IPS-15b (cell line): ENCODE measurements around the gene CORIN.

ENCODE experiments used
- H3K27me3 ChIP-seq: one replicate; pipeline ENCODE4 v1.6.1; 2013; ENCODE audit warnings: low read length; ENCODE audit not compliant: control insufficient read depth, insufficient read depth
- H3K36me3 ChIP-seq: one replicate; pipeline ENCODE4 v1.6.1; 2013; ENCODE audit warnings: low read length; ENCODE audit not compliant: control insufficient read depth, insufficient read depth
- H3K4me1 ChIP-seq: one replicate; pipeline ENCODE4 v1.6.1; 2013; ENCODE audit warnings: mild to moderate bottlenecking, low read length; ENCODE audit not compliant: control insufficient read depth, insufficient read depth
- H3K4me3 ChIP-seq: one replicate; pipeline ENCODE4 v1.5.1; 2013; ENCODE audit warnings: low read depth, low read length
- H3K9ac ChIP-seq: one replicate; pipeline ENCODE4 v1.6.1; 2013; ENCODE audit warnings: low read depth, mild to moderate bottlenecking, low read length
- H3K9me3 ChIP-seq: one replicate; pipeline ENCODE4 v1.6.1; 2013; ENCODE audit warnings: mild to moderate bottlenecking, low read length; ENCODE audit not compliant: control insufficient read depth, insufficient read depth

CORIN gene

GRCh38 chr4:47668810-47669408, 169.0 kb downstream of the CORIN start:
- H3K27me3 ChIP-seq, result no peaks in the 10 kb centered on the region

GRCh38 chr4:47668256-47668655, 169.6 kb downstream of the CORIN start:
- Histone ChIP-seq H3K4me1 (no peaks in the 10 kb centered on the region), H3K9me3 (no peaks in the 10 kb centered on the region), H3K4me3 (no peak overlapping the region), H3K36me3 (no peaks in the 10 kb centered on the region), H3K9ac (no peak overlapping the region), H3K27me3 (no peaks in the 10 kb centered on the region)

More at GRCh38 chr4:47668810-47669408, 169.0 kb downstream of the CORIN start:
- H3K4me1 ChIP-seq, result no peaks in the 10 kb centered on the region
- no peaks in the 10 kb centered on the region for H3K36me3 ChIP-seq
- H3K9ac ChIP-seq, result no peak overlapping the region
- H3K4me3 ChIP-seq, result no peak overlapping the region
- H3K9me3 ChIP-seq, result no peaks in the 10 kb centered on the region

- Histone ChIP-seq H3K4me3 (no peak overlapping the region), H3K9me3 (no peaks in the 10 kb centered on the region), H3K9ac (no peak overlapping the region), H3K36me3 (no peaks in the 10 kb centered on the region), H3K27me3 (no peaks in the 10 kb centered on the region), H3K4me1 (no peaks in the 10 kb centered on the region)
These were observed 170.3 kb downstream of the CORIN start for GRCh38 chr4:47667552-47667951.

GRCh38 chr4:47664051-47664826, 173.6 kb downstream of the CORIN start:
- no peaks in the 10 kb centered on the region for H3K4me1 ChIP-seq
- H3K4me3 ChIP-seq, result no peak overlapping the region
- H3K27me3 ChIP-seq, result no peaks in the 10 kb centered on the region
- no peaks in the 10 kb centered on the region for H3K36me3 ChIP-seq
- H3K9ac ChIP-seq, result no peak overlapping the region
- no peaks in the 10 kb centered on the region for H3K9me3 ChIP-seq

- Histone ChIP-seq H3K27me3 (no peaks in the 10 kb centered on the region), H3K36me3 (no peaks in the 10 kb centered on the region), H3K9ac (no peak overlapping the region), H3K4me3 (no peak overlapping the region), H3K9me3 (no peaks in the 10 kb centered on the region), H3K4me1 (no peaks in the 10 kb centered on the region)
These were observed 174.9 kb downstream of the CORIN start for GRCh38 chr4:47662975-47663374.

GRCh38 chr4:47661741-47662140, 176.1 kb downstream of the CORIN start:
- no peak overlapping the region for H3K4me3 ChIP-seq
- H3K4me1 ChIP-seq, result no peaks in the 10 kb centered on the region
- H3K9me3 ChIP-seq, result no peaks in the 10 kb centered on the region
- no peaks in the 10 kb centered on the region for H3K36me3 ChIP-seq
- no peaks in the 10 kb centered on the region for H3K27me3 ChIP-seq
- H3K9ac ChIP-seq, result no peak overlapping the region

- Histone ChIP-seq H3K27me3 (no peaks in the 10 kb centered on the region), H3K9ac (no peak overlapping the region), H3K4me3 (no peak overlapping the region), H3K4me1 (no peaks in the 10 kb centered on the region), H3K36me3 (no peaks in the 10 kb centered on the region), H3K9me3 (no peaks in the 10 kb centered on the region)
These were observed 178.5 kb downstream of the CORIN start for GRCh38 chr4:47659342-47659741.

- H3K27me3 ChIP-seq, result no peaks in the 10 kb centered on the region
- no peaks in the 10 kb centered on the region for H3K36me3 ChIP-seq
- H3K9me3 ChIP-seq, result no peaks in the 10 kb centered on the region
- peaks cover 5% of the 10 kb centered on the region for H3K4me1 ChIP-seq
- H3K9ac ChIP-seq, result no peak overlapping the region
- H3K4me3 ChIP-seq, result no peak overlapping the region
These were observed 182.7 kb downstream of the CORIN start for GRCh38 chr4:47654972-47655693.

- no peaks in the 10 kb centered on the region for H3K9me3 ChIP-seq
- H3K4me1 ChIP-seq, result peaks cover 5% of the 10 kb centered on the region
- H3K9ac ChIP-seq, result no peak overlapping the region
- no peaks in the 10 kb centered on the region for H3K36me3 ChIP-seq
- no peaks in the 10 kb centered on the region for H3K27me3 ChIP-seq
- H3K4me3 ChIP-seq, result no peak overlapping the region
These were observed 185.8 kb downstream of the CORIN start for GRCh38 chr4:47652092-47652491.

- Histone ChIP-seq H3K9ac (no peak overlapping the region), H3K4me1 (peaks cover 5% of the 10 kb centered on the region), H3K27me3 (no peaks in the 10 kb centered on the region), H3K4me3 (no peak overlapping the region), H3K36me3 (no peaks in the 10 kb centered on the region), H3K9me3 (no peaks in the 10 kb centered on the region)
These were observed 186.6 kb downstream of the CORIN start for GRCh38 chr4:47651231-47651630.

GRCh38 chr4:47650584-47651130, 187.2 kb downstream of the CORIN start:
- no peaks in the 10 kb centered on the region for H3K36me3 ChIP-seq
- H3K9me3 ChIP-seq, result no peaks in the 10 kb centered on the region
- no peaks in the 10 kb centered on the region for H3K27me3 ChIP-seq
- H3K9ac ChIP-seq, result no peak overlapping the region
- H3K4me1 ChIP-seq, result peaks cover 5% of the 10 kb centered on the region
- H3K4me3 ChIP-seq, result no peak overlapping the region
